EH (cell line): ENCODE data around the gene TRIM8.
A peak's percentile ranks its signal among the peaks of the same experiment; 100 is the strongest.

Experiments
- DNase-seq: peaks from one replicate; pipeline ENCODE4 v3.0.0-alpha.2; 2015; ENCODE audit warnings: low read depth

TRIM8 gene

GRCh38 chr10:102701796-102702195 lies 57.5 kb downstream of the TRIM8 start:
- no peak for DNase-seq

GRCh38 chr10:102702742-102703141 lies 58.5 kb downstream of the TRIM8 start:
- no peak for DNase-seq

GRCh38 chr10:102704915-102705314 lies 60.6 kb downstream of the TRIM8 start:
- DNase-seq, result peak; percentile 81

- no peak for DNase-seq
Observed at GRCh38 chr10:102705531-102705930, 61.3 kb downstream of the TRIM8 start.
